ENCODE results near the gene AASS. TPM values are rescaled to one million over a fixed set of nuclear protein-coding genes. Genes with fewer than 3 reads are reported as not detected.

Gene AASS
- total RNA-seq, 1 experiment from 2014 or later, result 0.31 TPM

GRCh38 chr7:122064971-122065370 is 79.1 kb downstream of the AASS start:
- Histone ChIP-seq H3K27ac (ENCODE audit: low read length) (no peak overlapping the region), H3K4me3 (ENCODE audit: low read depth in 2 of 2, low read length in 2 of 2) (no peak overlapping the region), H3K9me3 (ENCODE audit: control insufficient read depth, insufficient read depth, low read depth, low read length) (no peaks in the 10 kb centered on the region), H3K36me3 (ENCODE audit: control insufficient read depth, insufficient read depth, low read length) (no peaks in the 10 kb centered on the region), H3K4me1 (ENCODE audit: control insufficient read depth, insufficient read depth, low read length) (no peaks in the 10 kb centered on the region), H3K27me3 (ENCODE audit: control insufficient read depth, insufficient read depth, low read length) (no peaks in the 10 kb centered on the region)
- BruUV-seq (replicated peaks), result no TSS peak
- in situ Hi-C loops (cut with HindIII; ENCODE audit: low pct_unique_long_range_greater_than_20kb, low sequenced_read_pairs) (no loop called here), intact Hi-C loops (cut with micrococcal nuclease; ENCODE audit: unreplicated experiment) (no loop called here)
- CTCF ChIA-PET, result no interaction called here
- TF ChIP-seq SIN3A (IDR thresholded peaks at IDR 0.05; ENCODE audit: borderline replicate concordance, insufficient read depth, low read depth, low read length) (no peak), POLR2AphosphoS5 (IDR thresholded peaks at IDR 0.05; ENCODE audit: low read depth, low read length) (no peak), REST (IDR thresholded peaks at IDR 0.05; ENCODE audit: insufficient read depth in 1 of 2, low read depth in 2 of 2, low read length in 1 of 2) (no peak), TCF7L2 (IDR thresholded peaks at IDR 0.05; ENCODE audit: low read depth, low read length) (no peak), CTCF (IDR thresholded peaks at IDR 0.05) (no peak)
- ATAC-seq, result no peak
- POLR2A ChIA-PET, result no interaction called here
- no peak for DNase-seq (ENCODE audit: low read depth, low spot score)

GRCh38 chr7:122063146-122063545 is 80.9 kb downstream of the AASS start:
- intact Hi-C loops (cut with micrococcal nuclease; ENCODE audit: unreplicated experiment), result no loop called here
- Histone ChIP-seq H3K9me3 (ENCODE audit: control insufficient read depth, insufficient read depth, low read depth, low read length) (no peaks in the 10 kb centered on the region), H3K27ac (ENCODE audit: low read length) (no peak overlapping the region), H3K27me3 (ENCODE audit: control insufficient read depth, insufficient read depth, low read length) (no peaks in the 10 kb centered on the region), H3K36me3 (ENCODE audit: control insufficient read depth, insufficient read depth, low read length) (no peaks in the 10 kb centered on the region), H3K4me3 (ENCODE audit: low read depth in 2 of 2, low read length in 2 of 2) (no peak overlapping the region), H3K4me1 (ENCODE audit: control insufficient read depth, insufficient read depth, low read length) (no peaks in the 10 kb centered on the region)
- CTCF ChIA-PET, result no interaction called here
- in situ Hi-C loops (cut with HindIII; ENCODE audit: low pct_unique_long_range_greater_than_20kb, low sequenced_read_pairs), result no loop called here
- no peak for DNase-seq (ENCODE audit: low read depth, low spot score)
- POLR2A ChIA-PET, result no interaction called here
- no peak for ATAC-seq
- TF ChIP-seq TCF7L2 (IDR thresholded peaks at IDR 0.05; ENCODE audit: low read depth, low read length), result no peak
- no peak for TF ChIP-seq POLR2AphosphoS5 (IDR thresholded peaks at IDR 0.05; ENCODE audit: low read depth, low read length)
- TF ChIP-seq REST (IDR thresholded peaks at IDR 0.05; ENCODE audit: insufficient read depth in 1 of 2, low read depth in 2 of 2, low read length in 1 of 2), result no peak
- TF ChIP-seq SIN3A (IDR thresholded peaks at IDR 0.05; ENCODE audit: borderline replicate concordance, insufficient read depth, low read depth, low read length), result no peak
- no peak for TF ChIP-seq CTCF (IDR thresholded peaks at IDR 0.05)
- no TSS peak for BruUV-seq (replicated peaks)
